ENCODE results near the gene NBEA. TPM values are rescaled to one million over a fixed set of nuclear protein-coding genes. Genes with fewer than 3 reads are reported as not detected.
"Not testable (repeated sequence)": the region's sequence is repeated elsewhere in the genome, so short reads cannot be mapped to it uniquely, and the experiment has no call there.

The NBEA gene
- total RNA-seq, 5 donors from 2014 or later (not counting 1 experiment from before 2014, with no cell fraction given): 1.3 to 8.7 (median 3.7) TPM

GRCh38 chr13:35086667-35087066, 144.6 kb downstream of the NBEA start:
- Mint-ChIP-seq H3K36me3 (peaks cover 2% of the 10 kb centered on the region), H3K4me3 (no peak overlapping the region), H3K9me3 (peaks cover 7 to 18% (median 14%) of the 10 kb centered on the region in 3 donors), H3K27ac (no peak overlapping the region), H3K27me3 (no peaks in the 10 kb centered on the region), H3K4me1 (no peaks in the 10 kb centered on the region)
- H3K4me1 ChIP-seq (ENCODE audit: control insufficient read depth in 1 of 2, extremely low read depth in 1 of 2, insufficient read depth in 2 of 2, low read length in 2 of 2): no peaks in the 10 kb centered on the region
- ChIA-PET POLR2A (no interaction called here), CTCF (no interaction called here)
- H3K27ac ChIP-seq (ENCODE audit: low read length): no peak overlapping the region
- WGBS (ENCODE audit: insufficient coverage): no CpG with 5 or more reads among the region's 2 CpGs
- no peak for DNase-seq
- no peaks in the 10 kb centered on the region for H3K27me3 ChIP-seq (replicated peaks in 1 of 2; ENCODE audit: control insufficient read depth in 2 of 2, extremely low read depth in 1 of 2, insufficient read depth in 2 of 2, low read length in 1 of 2)
- H3K9me3 ChIP-seq: no peaks in the 10 kb centered on the region
- H3K36me3 ChIP-seq (ENCODE audit: control insufficient read depth in 2 of 2, extremely low read depth in 1 of 2, insufficient read depth in 1 of 2, low read length in 1 of 2): no peaks in the 10 kb centered on the region
- ATAC-seq (replicated peaks in 1 of 4): no peak
- H3K4me3 ChIP-seq (ENCODE audit: control insufficient read depth in 1 of 2, extremely low read depth in 1 of 2, low read length in 1 of 2): no peak overlapping the region

- no peaks in the 10 kb centered on the region for H3K27me3 ChIP-seq (replicated peaks in 1 of 2; ENCODE audit: control insufficient read depth in 2 of 2, extremely low read depth in 1 of 2, insufficient read depth in 2 of 2, low read length in 1 of 2)
- Mint-ChIP-seq H3K36me3 (no peaks in the 10 kb centered on the region), H3K27me3 (no peaks in the 10 kb centered on the region), H3K4me1 (no peaks in the 10 kb centered on the region), H3K4me3 (no peak overlapping the region), H3K27ac (no peak overlapping the region), H3K9me3 (peaks cover 0 to 7% (median 4%) of the 10 kb centered on the region in 3 donors)
- CTCF ChIA-PET: no interaction called here
- DNase-seq (no peak), ATAC-seq (replicated peaks in 1 of 4) (no peak)
- H3K27ac ChIP-seq (ENCODE audit: low read length): no peak overlapping the region
- H3K4me1 ChIP-seq (ENCODE audit: control insufficient read depth in 1 of 2, extremely low read depth in 1 of 2, insufficient read depth in 2 of 2, low read length in 2 of 2): no peaks in the 10 kb centered on the region
- POLR2A ChIA-PET: no interaction called here
- 50% methylated on average over 1 of the region's 4 CpGs for WGBS (ENCODE audit: insufficient coverage)
- no peaks in the 10 kb centered on the region for H3K9me3 ChIP-seq
- no peak overlapping the region for H3K4me3 ChIP-seq (ENCODE audit: control insufficient read depth in 1 of 2, extremely low read depth in 1 of 2, low read length in 1 of 2)
- H3K36me3 ChIP-seq (ENCODE audit: control insufficient read depth in 2 of 2, extremely low read depth in 1 of 2, insufficient read depth in 1 of 2, low read length in 1 of 2): no peaks in the 10 kb centered on the region
Observed at GRCh38 chr13:35092251-35092650, 150.2 kb downstream of the NBEA start.

- Histone ChIP-seq H3K36me3 (ENCODE audit: control insufficient read depth in 2 of 2, extremely low read depth in 1 of 2, insufficient read depth in 1 of 2, low read length in 1 of 2) (no peaks in the 10 kb centered on the region), H3K4me1 (ENCODE audit: control insufficient read depth in 1 of 2, extremely low read depth in 1 of 2, insufficient read depth in 2 of 2, low read length in 2 of 2) (no peaks in the 10 kb centered on the region), H3K9me3 (no peaks in the 10 kb centered on the region), H3K27ac (ENCODE audit: low read length) (no peak overlapping the region), H3K27me3 (replicated peaks in 1 of 2; ENCODE audit: control insufficient read depth in 2 of 2, extremely low read depth in 1 of 2, insufficient read depth in 2 of 2, low read length in 1 of 2) (no peaks in the 10 kb centered on the region), H3K4me3 (ENCODE audit: control insufficient read depth in 1 of 2, extremely low read depth in 1 of 2, low read length in 1 of 2) (no peak overlapping the region)
- POLR2A ChIA-PET: no interaction called here
- Mint-ChIP-seq H3K4me3 (no peak overlapping the region), H3K27me3 (no peaks in the 10 kb centered on the region), H3K36me3 (no peaks in the 10 kb centered on the region), H3K9me3 (peaks cover 0 to 3% (median 1%) of the 10 kb centered on the region in 3 donors), H3K27ac (no peak overlapping the region), H3K4me1 (no peaks in the 10 kb centered on the region)
- DNase-seq: no peak
- ATAC-seq (replicated peaks in 1 of 4): no peak
- WGBS (ENCODE audit: insufficient coverage): no CpG with 5 or more reads among the region's 2 CpGs
- CTCF ChIA-PET: no interaction called here
Observed at GRCh38 chr13:35092751-35093150, 150.7 kb downstream of the NBEA start.

GRCh38 chr13:35093356-35093755, 151.3 kb downstream of the NBEA start:
- Histone ChIP-seq H3K4me1 (ENCODE audit: control insufficient read depth in 1 of 2, extremely low read depth in 1 of 2, insufficient read depth in 2 of 2, low read length in 2 of 2) (no peaks in the 10 kb centered on the region), H3K36me3 (ENCODE audit: control insufficient read depth in 2 of 2, extremely low read depth in 1 of 2, insufficient read depth in 1 of 2, low read length in 1 of 2) (no peaks in the 10 kb centered on the region), H3K4me3 (ENCODE audit: control insufficient read depth in 1 of 2, extremely low read depth in 1 of 2, low read length in 1 of 2) (no peak overlapping the region), H3K27me3 (replicated peaks in 1 of 2; ENCODE audit: control insufficient read depth in 2 of 2, extremely low read depth in 1 of 2, insufficient read depth in 2 of 2, low read length in 1 of 2) (no peaks in the 10 kb centered on the region), H3K27ac (ENCODE audit: low read length) (no peak overlapping the region), H3K9me3 (no peaks in the 10 kb centered on the region)
- Mint-ChIP-seq H3K36me3 (no peaks in the 10 kb centered on the region), H3K9me3 (peaks cover 0 to 2% (median 0%) of the 10 kb centered on the region in 3 donors), H3K4me1 (no peaks in the 10 kb centered on the region), H3K27me3 (no peaks in the 10 kb centered on the region), H3K4me3 (no peak overlapping the region), H3K27ac (no peak overlapping the region)
- ATAC-seq (replicated peaks in 1 of 4) (no peak), DNase-seq (no peak)
- ChIA-PET POLR2A (no interaction called here), CTCF (no interaction called here)
- WGBS (ENCODE audit: insufficient coverage): 40% methylated on average over 1 of the region's 1 CpG

GRCh38 chr13:35106771-35107170, 164.7 kb downstream of the NBEA start:
- not testable (repeated sequence) for ATAC-seq (replicated peaks in 1 of 4); H3K4me1 Mint-ChIP-seq

GRCh38 chr13:35107535-35107934, 165.5 kb downstream of the NBEA start:
- no CpG with 5 or more reads among the region's 1 CpG for WGBS (ENCODE audit: insufficient coverage)
- ChIA-PET POLR2A (no interaction called here), CTCF (no interaction called here)
- ATAC-seq (replicated peaks in 1 of 4) (no peak), DNase-seq (no peak)
- H3K4me1 Mint-ChIP-seq: no peaks in the 10 kb centered on the region
- H3K36me3 Mint-ChIP-seq: no peaks in the 10 kb centered on the region
- no peaks in the 10 kb centered on the region for H3K27me3 ChIP-seq (replicated peaks in 1 of 2; ENCODE audit: control insufficient read depth in 2 of 2, extremely low read depth in 1 of 2, insufficient read depth in 2 of 2, low read length in 1 of 2)
- H3K27ac Mint-ChIP-seq: no peak overlapping the region
- H3K9me3 Mint-ChIP-seq: peaks cover 0 to 3% (median 0%) of the 10 kb centered on the region in 3 donors
- H3K27ac ChIP-seq (ENCODE audit: low read length): no peak overlapping the region
- H3K4me3 ChIP-seq (ENCODE audit: control insufficient read depth in 1 of 2, extremely low read depth in 1 of 2, low read length in 1 of 2): no peak overlapping the region
- H3K4me3 Mint-ChIP-seq: no peak overlapping the region
- no peaks in the 10 kb centered on the region for H3K4me1 ChIP-seq (ENCODE audit: control insufficient read depth in 1 of 2, extremely low read depth in 1 of 2, insufficient read depth in 2 of 2, low read length in 2 of 2)
- no peaks in the 10 kb centered on the region for H3K27me3 Mint-ChIP-seq
- H3K36me3 ChIP-seq (ENCODE audit: control insufficient read depth in 2 of 2, extremely low read depth in 1 of 2, insufficient read depth in 1 of 2, low read length in 1 of 2): no peaks in the 10 kb centered on the region
- no peaks in the 10 kb centered on the region for H3K9me3 ChIP-seq

More at GRCh38 chr13:35106771-35107170, 164.7 kb downstream of the NBEA start:
- H3K27ac Mint-ChIP-seq; H3K4me3 Mint-ChIP-seq; H3K27me3 ChIP-seq (replicated peaks in 1 of 2; ENCODE audit: control insufficient read depth in 2 of 2, extremely low read depth in 1 of 2, insufficient read depth in 2 of 2, low read length in 1 of 2); H3K4me3 ChIP-seq (ENCODE audit: control insufficient read depth in 1 of 2, extremely low read depth in 1 of 2, low read length in 1 of 2); H3K27ac ChIP-seq (ENCODE audit: low read length); H3K27me3 Mint-ChIP-seq; H3K4me1 ChIP-seq (ENCODE audit: control insufficient read depth in 1 of 2, extremely low read depth in 1 of 2, insufficient read depth in 2 of 2, low read length in 2 of 2); H3K36me3 ChIP-seq (ENCODE audit: control insufficient read depth in 2 of 2, extremely low read depth in 1 of 2, insufficient read depth in 1 of 2, low read length in 1 of 2); POLR2A ChIA-PET; H3K9me3 Mint-ChIP-seq; H3K36me3 Mint-ChIP-seq; H3K9me3 ChIP-seq; DNase-seq; CTCF ChIA-PET: not testable (repeated sequence)

- H3K36me3 ChIP-seq (ENCODE audit: control insufficient read depth in 2 of 2, extremely low read depth in 1 of 2, insufficient read depth in 1 of 2, low read length in 1 of 2); H3K27ac ChIP-seq (ENCODE audit: low read length); H3K27me3 ChIP-seq (replicated peaks in 1 of 2; ENCODE audit: control insufficient read depth in 2 of 2, extremely low read depth in 1 of 2, insufficient read depth in 2 of 2, low read length in 1 of 2); DNase-seq; H3K27ac Mint-ChIP-seq; H3K4me3 Mint-ChIP-seq; H3K9me3 Mint-ChIP-seq; H3K4me1 Mint-ChIP-seq; POLR2A ChIA-PET; ATAC-seq (replicated peaks in 1 of 4); CTCF ChIA-PET; H3K9me3 ChIP-seq; H3K27me3 Mint-ChIP-seq; H3K36me3 Mint-ChIP-seq; H3K4me3 ChIP-seq (ENCODE audit: control insufficient read depth in 1 of 2, extremely low read depth in 1 of 2, low read length in 1 of 2); H3K4me1 ChIP-seq (ENCODE audit: control insufficient read depth in 1 of 2, extremely low read depth in 1 of 2, insufficient read depth in 2 of 2, low read length in 2 of 2): not testable (repeated sequence)
- 33% methylated on average over 1 of the region's 3 CpGs for WGBS (ENCODE audit: insufficient coverage)
Observed at GRCh38 chr13:35113612-35114011, 171.5 kb downstream of the NBEA start.
